Raji (cell line): ENCODE data around the gene MTFR1L.

Source experiments
- POLR2A ChIP-seq: IDR thresholded peaks from 2 replicates; pipeline ENCODE4 v1.6.1; 2011; ENCODE audit warnings: low read depth, low read length, control low read depth; ENCODE audit not compliant: insufficient read depth

MTFR1L gene

DNA sequence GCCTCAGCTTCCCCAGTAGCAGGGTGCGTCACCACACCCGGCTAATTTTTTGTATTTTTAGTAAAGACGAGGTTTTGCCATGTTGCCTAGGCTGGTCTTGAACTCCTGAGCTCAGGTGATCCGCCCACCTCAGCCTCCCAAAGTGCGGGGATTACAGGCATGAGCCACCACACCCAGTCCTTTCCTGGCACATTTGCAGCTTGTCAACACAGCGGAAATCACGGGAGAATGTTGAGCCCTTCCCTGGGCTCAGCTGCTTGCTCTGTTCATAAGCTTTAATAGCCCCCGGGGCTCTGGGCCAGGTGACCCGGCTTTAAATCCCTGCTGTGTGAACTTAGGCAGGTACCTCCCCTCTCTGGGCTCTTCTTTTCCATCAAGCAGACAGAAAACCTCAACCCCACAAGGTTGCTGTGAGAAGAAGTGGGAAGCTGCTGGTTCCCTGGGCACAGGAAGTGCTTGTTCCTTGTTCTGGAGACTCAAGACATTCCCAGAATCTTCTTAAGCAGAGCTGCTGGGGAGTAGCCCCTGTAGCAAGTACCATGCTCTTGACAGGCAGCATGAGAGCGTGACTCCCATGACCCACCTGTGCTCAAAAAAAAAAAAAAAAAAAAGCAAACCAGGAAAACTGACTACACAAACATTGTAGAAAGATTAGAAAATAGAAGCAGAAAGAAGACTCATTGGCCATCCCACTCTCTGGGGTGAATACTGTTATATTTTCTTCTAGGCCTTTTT, 34.3 kb upstream of the MTFR1L start:
- TF ChIP-seq POLR2A: no peak

DNA sequence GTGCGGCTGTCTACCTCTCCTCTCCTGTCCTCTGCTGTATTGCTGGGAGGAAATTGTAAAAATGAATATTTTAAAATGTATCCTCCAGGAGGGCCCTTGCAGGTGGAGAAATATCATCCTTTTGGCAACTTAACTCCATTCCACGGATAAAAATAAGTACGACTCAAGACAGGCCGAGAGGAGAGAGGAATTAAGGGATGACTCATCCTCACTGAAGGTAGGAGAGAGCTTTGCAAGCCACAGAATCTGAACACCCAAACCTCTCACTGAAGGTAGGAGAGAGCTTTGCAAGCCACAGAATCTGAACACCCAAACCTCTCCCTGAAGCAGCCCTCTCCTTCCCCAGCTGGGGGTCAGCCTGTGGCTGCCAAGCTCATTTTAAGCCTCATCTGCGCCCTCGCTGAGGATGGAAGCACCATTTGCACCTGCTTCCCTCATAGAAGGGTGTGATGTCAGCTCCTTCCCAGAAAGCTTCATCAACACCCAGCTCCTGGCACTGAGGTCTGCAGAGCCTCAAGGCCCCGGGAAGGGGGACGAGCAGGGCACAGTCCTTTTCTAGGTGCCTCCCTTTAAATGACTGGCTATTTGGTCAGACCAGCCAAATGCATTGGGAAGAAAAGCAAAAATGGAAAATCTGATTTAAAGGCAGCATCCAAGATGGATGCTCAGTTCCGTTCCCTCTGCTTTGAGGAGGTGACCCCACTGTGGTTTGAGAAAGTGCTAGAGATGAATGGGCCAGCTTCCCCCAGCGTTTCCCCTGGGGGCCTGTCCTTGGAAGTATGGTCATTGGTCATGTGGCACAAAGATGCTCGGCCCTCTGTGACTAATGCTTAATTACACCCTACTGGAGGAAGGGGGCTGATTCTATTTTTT, 32.6 kb upstream of the MTFR1L start:
- no peak for TF ChIP-seq POLR2A

DNA sequence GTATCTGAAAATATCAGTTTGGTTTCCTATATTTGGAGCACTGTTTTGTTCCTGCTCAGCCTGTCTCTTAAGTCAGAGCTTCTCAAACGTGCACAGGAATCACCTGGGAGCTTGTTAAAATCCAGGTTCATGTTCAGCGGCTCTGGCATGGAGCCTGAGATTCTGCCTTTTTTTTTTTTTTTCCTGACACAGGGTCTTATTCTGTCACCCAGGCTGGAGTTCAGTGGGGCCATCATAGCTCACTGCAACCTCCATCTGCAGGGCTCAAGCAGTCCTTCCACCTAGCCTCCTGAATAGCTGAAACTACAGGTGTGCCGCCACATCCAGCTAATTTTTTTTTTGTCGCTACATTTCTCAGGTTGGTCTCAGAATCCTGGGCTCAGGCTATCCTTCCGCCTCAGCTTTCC, 32.0 kb upstream of the MTFR1L start:
- TF ChIP-seq POLR2A: no peak

DNA sequence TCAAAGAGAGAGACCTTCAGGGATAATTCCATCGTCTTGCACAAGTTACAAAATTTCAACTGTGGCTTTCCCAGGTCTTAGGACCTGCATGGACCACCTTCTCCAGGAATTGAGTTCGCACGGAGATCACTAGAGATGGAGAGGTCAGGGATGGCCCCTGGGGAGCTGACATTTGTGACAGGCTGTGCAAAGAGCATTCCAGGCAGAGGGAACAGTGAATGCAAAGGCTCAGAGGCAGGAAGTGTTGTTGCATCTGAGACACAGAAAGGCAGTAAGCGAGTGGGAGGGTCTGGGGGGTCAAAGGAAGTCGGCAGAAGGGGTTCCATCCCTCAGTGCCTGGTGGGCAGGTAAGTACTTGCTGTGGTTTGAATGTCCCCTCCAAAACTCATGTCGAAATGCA, 29.3 kb upstream of the MTFR1L start:
- TF ChIP-seq POLR2A: no peak

DNA sequence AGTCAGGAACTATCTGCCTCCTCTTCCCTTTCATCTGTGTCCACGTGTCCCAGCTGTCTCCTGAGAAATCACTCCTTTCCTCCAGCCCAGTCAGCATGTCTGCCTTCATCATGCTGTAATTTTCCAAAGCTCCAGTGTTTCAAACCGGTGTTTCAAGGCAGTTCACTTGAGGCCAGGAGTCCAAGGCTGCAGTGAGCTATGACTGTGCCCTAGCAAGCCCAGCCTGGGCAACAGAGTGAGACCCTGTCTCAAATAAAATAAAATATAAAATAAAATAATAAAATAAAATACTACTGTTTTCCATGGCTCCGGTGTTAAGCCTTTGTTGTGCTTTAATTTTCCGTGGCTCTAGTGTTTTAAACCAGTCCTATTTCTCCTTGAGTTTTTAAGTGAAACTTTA, 27.6 kb upstream of the MTFR1L start:
- no peak for TF ChIP-seq POLR2A

DNA sequence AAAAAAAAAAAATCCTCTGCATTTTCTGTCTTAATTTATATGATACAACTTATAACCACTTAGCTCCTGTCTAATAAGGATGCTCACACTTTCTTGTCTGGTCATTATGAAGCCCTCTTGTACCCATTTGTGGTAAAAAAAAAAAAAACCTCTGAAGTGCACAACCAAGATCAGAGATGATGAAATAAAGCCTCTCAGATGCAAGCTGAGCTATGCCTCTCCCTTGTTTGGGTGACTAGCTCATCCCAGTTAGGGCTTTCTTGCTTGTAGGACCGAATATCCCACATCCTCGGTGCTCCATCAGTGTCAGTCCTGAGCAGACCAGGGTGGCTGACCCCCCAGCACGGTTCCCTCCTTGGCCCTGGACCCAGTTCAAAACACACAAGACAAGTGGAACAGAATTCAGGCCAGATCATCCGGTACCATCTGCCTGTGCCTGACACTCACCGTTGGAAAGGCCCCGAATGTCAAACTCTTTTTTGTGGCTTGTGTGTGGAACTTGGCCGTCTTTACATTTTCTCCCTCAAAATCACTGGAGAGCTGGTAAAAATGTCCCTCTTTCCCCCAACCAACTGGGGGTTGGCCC, 26.1 kb upstream of the MTFR1L start:
- no peak for TF ChIP-seq POLR2A

DNA sequence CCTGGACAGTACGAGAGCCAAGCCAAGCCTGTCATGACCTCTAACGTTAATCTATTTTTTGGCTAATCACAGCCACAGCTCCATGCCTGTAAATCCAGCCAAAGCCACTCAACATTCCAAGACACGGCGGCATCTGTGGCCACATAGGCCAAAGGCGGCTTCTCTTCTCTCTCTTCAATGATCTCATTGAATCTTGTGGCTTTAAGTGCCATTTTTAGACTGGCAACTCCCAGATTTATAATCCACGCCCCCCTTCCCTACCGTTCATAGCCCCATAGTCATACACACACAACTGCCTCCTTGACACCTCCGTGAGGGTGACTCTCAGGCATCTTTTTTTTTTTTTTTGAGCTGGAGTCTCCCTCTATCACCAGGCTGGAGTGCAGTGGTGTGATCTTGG, 25.4 kb upstream of the MTFR1L start:
- TF ChIP-seq POLR2A: no peak

DNA sequence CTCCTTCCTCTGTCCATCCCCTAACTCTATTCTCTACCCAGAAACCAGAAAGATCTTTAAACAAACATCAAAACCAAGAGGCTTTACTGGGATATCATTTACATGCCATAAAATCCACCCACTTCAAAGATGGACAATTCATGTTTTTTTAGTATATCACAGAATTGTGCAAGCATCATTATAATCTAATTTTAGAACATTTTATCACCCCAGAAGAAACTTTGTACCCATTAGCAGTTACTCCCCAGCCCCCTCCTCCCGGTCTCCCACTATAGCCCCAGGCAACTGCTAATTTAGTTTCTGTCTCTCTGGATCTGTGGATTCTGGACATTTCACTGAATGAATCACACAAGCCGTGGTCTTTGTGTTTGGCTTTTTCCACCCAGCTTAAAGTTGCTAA, 24.5 kb upstream of the MTFR1L start:
- TF ChIP-seq POLR2A: no peak

DNA sequence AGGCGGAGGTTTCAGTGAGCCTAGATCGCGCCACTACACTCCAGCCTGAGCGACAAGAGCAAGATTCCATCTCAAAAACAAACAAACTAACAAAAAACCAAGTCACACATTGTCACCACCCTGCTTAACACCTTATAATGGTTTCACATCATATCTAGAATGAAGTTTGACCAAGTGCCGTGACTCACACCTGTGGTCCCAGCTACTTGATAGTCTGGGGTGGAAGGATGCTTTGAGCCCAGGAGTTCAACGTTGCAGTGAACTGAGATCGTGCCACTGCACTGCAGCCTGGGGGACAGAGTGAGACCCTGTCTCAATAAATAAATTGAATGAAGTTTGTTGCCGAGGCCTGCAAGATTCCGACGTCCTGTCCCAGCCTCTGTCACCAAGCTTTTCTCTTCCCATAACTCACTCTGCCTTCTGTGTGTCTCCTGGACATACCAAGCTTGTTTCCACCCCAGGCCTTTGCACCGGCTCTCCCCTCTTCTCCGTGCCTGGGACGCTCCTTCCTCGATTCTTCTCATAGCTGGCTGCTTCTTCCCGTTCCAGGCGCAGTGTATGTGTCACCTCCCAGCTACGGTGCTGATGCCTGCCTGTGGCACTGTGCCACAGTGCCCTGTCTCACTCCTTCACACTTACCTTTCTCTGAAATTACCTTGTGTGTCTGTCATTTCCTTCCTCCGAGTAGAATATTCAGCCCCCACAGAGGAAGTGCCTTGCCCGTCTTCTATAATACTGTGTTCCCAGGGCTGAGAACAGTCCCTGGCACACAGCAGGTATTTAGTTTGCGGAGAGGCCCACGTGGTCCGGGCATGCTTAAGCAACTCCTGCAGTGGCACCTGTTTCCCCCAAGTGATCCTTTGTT, 23.6 kb upstream of the MTFR1L start:
- TF ChIP-seq POLR2A: no peak

DNA sequence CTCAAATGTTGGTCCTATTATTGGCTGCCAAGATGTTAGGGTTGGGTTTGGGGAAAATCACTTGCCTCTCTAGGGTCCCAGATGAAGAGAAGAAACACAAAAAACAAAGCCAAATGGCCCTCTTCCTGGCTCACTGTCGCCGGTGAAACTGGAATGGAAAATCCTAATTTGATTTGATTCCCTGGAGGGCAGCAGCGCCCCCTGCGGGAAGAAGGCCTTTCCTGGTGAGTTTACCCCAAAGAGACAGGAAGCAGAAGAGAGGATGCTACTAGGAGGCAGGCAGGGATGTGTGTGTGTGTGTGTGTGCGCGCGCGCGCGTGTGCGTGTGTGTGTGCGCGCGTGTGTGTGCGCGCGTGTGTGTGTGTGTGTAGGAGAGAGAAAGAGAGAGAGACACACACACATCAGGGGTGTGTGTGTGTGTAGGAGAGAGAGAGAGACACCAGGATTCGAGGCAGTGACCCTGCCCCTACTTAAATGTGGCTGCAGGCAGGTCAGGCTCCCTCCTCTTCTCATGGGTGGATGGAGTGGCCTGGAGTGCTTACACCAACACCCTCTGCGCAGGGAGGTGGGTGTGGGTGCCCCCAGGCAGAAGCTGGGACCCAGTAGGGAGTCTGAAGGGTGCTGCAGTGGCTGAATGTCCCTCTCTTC, 22.8 kb upstream of the MTFR1L start:
- TF ChIP-seq POLR2A: no peak

DNA sequence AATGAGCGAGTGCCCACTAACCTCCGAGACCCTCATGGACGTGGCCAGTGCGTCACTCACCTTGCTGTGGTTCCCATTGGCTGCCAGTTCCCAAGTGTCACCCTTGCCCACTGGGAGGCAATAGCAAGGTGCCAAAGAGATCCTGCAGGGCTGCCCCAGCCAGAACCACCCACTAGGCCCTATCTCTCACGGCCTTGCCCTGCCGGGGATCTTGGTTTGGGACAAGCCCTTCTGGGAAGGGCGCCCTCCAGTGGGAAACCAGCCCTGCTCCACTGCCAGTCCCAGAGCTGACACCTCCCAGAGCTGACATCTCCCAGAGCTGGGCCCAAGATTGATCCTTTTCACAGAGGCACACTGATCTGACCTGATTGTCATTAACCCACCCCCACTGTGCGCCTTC, 21.8 kb upstream of the MTFR1L start:
- TF ChIP-seq POLR2A: no peak

DNA sequence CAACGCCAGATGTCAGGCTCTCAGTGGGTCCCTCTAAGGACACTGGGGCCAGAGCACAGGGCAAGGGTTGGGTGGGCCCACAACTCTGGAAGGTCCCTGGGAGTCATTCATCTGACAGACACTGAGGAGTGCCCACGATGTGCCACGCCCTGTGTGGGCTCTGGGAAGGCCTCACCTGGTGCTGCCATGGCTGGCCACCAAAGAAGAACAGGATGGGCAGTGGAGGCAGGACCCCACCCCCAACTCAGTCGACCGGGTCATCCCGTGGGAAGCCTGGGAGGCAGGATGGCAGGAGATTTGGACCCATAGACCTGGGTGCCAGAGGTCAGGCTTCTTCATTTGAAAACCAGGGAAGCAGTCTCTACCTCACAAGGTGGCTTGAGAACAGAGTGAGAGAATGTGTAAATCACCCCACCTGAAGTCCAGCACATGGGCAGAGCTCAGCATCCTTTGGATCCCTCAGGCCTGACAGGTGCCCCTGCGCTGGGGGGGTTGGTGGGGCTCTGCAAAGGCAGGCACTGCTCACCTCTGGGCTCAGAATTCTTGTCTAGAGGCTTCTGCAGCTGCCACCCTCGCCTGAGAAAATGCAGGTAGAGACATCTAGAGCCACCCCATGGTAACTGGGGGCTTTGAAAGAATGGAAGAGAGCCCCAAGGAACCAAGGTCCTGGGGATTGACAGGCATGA, 20.9 kb upstream of the MTFR1L start:
- TF ChIP-seq POLR2A: no peak

DNA sequence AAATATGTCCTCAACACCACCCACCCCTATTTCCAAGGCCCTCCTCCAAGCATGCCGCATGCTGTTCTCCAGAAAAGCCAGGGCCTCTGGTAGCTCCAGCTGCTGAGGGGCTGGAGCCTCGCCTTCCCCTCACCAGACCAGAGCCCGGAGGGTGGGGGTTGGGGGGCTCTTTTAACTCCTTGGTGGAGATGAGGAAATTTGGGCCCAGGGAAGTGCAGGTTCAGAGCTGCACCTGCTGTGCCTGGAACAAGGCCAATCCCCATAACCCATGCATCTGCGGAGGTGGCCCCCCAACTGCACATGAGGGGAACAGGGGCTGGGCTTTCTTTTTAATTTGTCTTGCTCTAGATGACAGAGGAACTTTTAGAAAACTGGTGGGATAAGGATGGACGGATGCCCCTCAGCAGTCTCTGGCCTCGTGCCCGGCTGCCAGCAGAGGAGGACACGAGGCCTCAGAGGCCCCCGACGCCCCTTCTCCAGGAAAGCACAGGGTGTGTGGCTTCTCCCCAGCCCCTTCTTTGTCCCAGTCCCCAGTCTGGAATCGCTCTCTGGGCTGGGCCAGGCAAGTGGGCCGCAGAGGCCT, 20.3 kb upstream of the MTFR1L start:
- TF ChIP-seq POLR2A: no peak

DNA sequence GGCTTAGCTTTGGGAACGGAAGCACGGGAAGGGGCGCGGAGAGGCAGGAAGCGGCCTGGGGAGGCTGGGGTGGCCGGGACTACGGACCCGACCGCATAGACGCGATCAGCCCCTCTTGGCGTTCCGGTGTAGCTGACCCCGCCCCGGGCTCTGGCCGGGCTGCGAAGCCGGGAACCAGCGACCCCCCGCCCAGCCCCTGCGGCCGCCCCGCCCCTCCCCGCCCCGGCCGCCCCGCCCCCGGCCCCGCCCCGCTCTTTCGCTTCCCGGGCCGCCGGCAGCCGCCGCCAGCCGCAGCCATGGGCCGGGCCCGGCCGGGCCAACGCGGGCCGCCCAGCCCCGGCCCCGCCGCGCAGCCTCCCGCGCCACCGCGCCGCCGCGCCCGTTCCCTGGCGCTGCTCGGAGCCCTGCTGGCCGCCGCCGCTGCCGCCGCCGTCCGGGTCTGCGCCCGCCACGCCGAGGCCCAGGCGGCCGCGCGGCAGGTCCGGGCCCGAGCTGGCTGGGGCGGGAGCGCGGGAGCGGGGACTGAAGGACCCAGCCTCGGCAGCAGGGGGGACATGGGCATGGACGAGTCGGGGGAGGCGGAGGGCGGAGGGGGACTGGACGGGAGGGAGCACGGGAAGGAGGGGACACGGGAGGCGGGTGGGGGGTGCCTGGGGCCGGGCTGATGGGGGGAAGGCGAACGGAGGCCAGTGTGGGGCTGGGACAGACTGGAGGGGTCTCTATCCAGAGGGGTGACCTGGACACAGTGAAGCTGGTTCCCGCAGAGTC, 19.6 kb upstream of the MTFR1L start, which contains the start of gene SELENON:
TSS of gene SELENON (plus strand) at position 259 of the 768 bp plus-strand sequence. CDS start at position 297, 38 bp downstream.
- no peak for TF ChIP-seq POLR2A
